Lower leg skin (tissue), 4 donors: ENCODE data around the gene UTP18. TPM values are rescaled to one million over a fixed set of nuclear protein-coding genes. Genes with fewer than 3 reads are reported as not detected.
A peak's percentile ranks its signal among the peaks of the same experiment; 100 is the strongest.
"Not testable (repeated sequence)": the region's sequence is repeated elsewhere in the genome, so short reads cannot be mapped to it uniquely, and the experiment has no call there.

Experiments
- DNase-seq, 2 donors: peaks; one replicate each; pipeline ENCODE4 v3.0.0-alpha.2; 2019; ENCODE audit warnings: low spot score in 2 of 2
- H3K4me3 ChIP-seq: fragments of 200-600 bp; sonication (generic); 2 replicates; pipeline ENCODE4 v1.5.1; 2017; ENCODE audit warnings: mild to moderate bottlenecking, low read depth; ENCODE audit not compliant: poor library complexity, severe bottlenecking
- POLR2A ChIP-seq, 2 donors: fragments of 450-650 bp; IDR thresholded peaks; one replicate each; pipeline ENCODE4 v1.6.1; 2016 to 2017; ENCODE audit warnings: antibody characterized with exemption in 2 of 2, mild to moderate bottlenecking in 1 of 2, moderate library complexity in 1 of 2
- WGBS, 2 donors: methylation state at CpG; one replicate each; pipeline ENCODE4 v1.1.5; 2018; 5-methylcytosine and 5-hydroxymethylcytosine counted together
- intact Hi-C: fragments of 100-400 bp; cut with DNase I; formaldehyde crosslinking; loops from one replicate; pipeline ENCODE4 v1.15.0; 2023; ENCODE audit warnings: low total_unique reads
- total RNA-seq, 4 donors: library from RNA; depleted of rRNA; stranded (reverse); fragments of >200 nt; gene quantifications; one replicate each; pipeline ENCODE4 v1.1.0, GENCODE V29; 2016
- TF ChIP-seq, protein P1 (sequence below), 3 donors: fragments of 450-650 bp; IDR thresholded peaks; one replicate each; pipeline ENCODE4 v1.5.1; 2016; ENCODE audit warnings: antibody characterized with exemption in 3 of 3, mild to moderate bottlenecking in 3 of 3, moderate library complexity in 2 of 3

UTP18 gene
- total RNA-seq: 10 to 100 TPM; 30.4 to 55.2 (median 41.6) TPM

DNA sequence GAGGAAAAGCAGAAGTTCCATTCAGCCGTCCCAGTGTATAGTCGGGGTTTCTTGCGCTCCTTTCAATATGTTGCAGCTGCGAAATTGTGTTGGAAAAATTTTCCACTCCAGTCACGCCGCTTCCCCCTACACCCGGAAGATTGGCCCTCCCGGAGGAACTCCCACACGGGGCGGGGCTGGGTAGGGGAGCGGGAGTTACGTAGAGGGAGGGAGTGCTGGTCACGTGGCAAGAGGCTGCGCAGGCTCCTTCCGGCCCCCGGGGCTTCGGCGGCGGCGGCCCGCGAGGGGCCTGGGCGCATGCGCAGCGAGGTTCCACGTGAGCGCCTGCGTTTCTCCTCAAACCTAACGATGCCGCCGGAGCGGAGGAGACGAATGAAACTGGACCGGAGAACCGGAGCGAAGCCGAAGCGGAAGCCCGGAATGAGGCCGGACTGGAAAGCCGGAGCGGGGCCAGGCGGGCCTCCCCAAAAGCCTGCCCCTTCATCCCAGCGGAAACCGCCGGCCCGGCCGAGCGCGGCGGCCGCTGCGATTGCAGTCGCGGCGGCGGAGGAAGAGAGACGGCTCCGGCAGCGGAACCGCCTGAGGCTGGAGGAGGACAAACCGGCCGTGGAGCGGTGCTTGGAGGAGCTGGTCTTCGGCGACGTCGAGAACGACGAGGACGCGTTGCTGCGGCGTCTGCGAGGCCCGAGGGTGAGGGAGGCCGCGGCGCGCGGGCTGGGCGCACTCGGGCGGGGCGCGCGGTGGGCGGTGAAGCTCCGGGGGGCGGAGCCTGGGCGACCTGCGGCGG lies at the start of gene UTP18:
UTP18 (plus strand) TSS at position 310 of the 787 bp plus-strand sequence; CDS start at position 349, 39 bp downstream.
- DNase-seq: peak; percentile 94 to 99
- intact Hi-C loops: no loop called here
- WGBS, 2 donors: 0% methylated on average over 51 to 84 of the region's 93 CpGs
- H3K4me3 ChIP-seq: peak within 1 kb of the TSS; percentile 87
- TF ChIP-seq POLR2A (IDR thresholded peaks at IDR 0.05): peak in 1 of 2 donors; percentile 10
- TF ChIP-seq, protein P1, sequence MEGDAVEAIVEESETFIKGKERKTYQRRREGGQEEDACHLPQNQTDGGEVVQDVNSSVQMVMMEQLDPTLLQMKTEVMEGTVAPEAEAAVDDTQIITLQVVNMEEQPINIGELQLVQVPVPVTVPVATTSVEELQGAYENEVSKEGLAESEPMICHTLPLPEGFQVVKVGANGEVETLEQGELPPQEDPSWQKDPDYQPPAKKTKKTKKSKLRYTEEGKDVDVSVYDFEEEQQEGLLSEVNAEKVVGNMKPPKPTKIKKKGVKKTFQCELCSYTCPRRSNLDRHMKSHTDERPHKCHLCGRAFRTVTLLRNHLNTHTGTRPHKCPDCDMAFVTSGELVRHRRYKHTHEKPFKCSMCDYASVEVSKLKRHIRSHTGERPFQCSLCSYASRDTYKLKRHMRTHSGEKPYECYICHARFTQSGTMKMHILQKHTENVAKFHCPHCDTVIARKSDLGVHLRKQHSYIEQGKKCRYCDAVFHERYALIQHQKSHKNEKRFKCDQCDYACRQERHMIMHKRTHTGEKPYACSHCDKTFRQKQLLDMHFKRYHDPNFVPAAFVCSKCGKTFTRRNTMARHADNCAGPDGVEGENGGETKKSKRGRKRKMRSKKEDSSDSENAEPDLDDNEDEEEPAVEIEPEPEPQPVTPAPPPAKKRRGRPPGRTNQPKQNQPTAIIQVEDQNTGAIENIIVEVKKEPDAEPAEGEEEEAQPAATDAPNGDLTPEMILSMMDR (IDR thresholded peaks at IDR 0.05): no peak

DNA sequence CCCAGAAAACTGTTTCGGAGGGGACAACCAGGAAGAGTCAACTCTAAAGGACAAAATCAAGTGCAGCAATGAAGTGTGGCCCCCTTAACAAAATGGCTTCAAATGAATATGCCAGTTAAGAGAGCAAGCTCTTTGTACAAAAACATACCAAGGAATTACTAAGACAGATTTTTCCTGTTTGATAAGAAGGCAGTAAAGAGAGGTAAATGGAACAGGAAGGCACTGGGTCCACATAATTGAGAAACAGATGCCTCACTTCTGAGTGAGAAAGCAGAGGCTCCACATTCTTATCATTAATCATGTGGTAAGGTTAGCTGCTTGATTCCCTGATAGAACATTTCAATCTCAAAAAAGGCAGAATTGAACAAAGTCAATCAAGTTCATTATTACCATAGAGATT lies 45.4 kb upstream of the UTP18 start:
- H3K4me3 ChIP-seq: no peak overlapping the region
- intact Hi-C loops: no loop called here
- no peak for DNase-seq
- WGBS, 2 donors: 88 to 91% methylated on average over 1 of the region's 1 CpG
- TF ChIP-seq, protein P1 (IDR thresholded peaks at IDR 0.05): no peak
- no peak for TF ChIP-seq POLR2A (IDR thresholded peaks at IDR 0.05)

DNA sequence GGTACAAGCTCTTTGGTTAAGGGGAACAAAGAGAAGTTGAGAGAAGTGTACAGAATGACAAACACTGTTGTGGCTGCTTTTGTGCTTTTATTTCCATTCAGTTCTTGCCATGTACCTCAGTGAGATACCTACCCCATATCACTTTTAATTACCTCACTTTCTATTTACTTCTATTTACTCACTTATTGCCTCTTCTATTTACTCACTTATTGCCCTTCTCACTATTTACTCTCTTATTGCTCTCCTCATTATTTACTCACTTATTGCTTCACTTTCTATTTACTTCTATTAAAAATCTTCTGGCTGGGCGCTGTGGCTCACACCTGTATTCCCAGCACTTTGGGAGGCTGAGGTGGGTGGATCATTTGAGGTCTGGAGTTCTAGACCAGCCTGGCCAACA lies 42.4 kb upstream of the UTP18 start:
- intact Hi-C loops: no loop called here
- TF ChIP-seq POLR2A (IDR thresholded peaks at IDR 0.05): no peak
- TF ChIP-seq, protein P1 (IDR thresholded peaks at IDR 0.05): no peak
- WGBS, 2 donors: 96 to 100% methylated on average over 1 of the region's 1 CpG
- no peak for DNase-seq
- H3K4me3 ChIP-seq: no peak overlapping the region

DNA sequence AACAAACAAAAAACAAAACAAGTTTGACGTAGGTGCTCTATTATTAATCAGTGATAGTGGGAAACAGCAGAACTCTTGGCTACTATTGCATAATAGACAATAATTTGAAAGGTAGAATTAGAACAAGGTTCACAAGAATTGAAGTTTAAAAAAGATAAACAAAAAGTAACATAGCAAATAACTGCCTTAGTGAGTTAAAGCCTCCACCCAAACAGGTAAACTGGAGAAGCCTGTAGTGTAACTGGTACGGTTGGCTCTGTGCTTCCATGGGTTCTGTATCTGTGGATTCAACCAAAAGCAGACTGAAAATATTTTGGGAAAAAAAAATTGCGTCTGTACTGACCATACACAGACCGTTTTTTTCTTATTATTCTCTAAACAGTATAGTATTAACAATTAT lies 39.0 kb upstream of the UTP18 start:
- intact Hi-C loops: no loop called here
- no peak for DNase-seq

DNA sequence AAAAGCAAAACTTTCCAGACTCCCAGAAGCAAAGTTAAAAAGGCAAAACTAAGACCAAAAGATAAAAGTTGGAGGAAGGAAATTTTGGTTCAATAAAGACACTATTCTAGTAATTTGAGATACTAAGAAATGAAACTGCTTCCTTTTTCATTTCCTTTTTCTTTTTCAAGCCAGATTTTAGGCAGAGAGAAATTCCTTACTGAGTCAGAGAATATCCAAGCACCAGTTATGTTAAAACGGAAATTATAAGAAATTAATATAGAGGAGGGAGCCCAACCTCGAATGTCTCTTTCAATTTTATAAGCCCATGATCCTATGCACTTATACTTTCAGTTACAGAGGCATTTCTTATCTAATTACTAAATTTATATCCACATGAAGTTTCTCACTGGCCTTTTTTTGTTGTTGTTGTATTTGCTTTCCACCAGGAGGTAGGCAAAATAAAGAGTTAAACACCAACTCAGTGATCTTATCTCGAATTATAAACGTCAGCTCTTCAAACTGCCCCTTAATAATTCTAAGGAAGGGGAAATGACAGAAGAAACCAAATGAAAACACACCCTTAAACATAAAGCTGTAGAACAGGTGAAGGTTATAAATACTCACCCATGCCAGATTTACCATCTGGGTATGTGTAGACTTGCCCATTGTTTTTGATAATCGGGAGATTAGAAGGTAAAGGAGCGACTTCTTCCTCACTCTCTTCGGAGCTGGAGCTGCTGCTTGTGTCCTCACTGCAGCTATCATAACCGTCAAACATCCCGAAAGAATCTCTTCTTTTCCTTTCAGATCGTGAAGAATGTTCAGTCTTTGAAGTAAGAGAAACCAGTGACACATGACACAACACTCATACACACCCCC lies 35.7 kb upstream of the UTP18 start:
- H3K4me3 ChIP-seq: no peak overlapping the region
- TF ChIP-seq, protein P1 (IDR thresholded peaks at IDR 0.05): no peak
- no peak for TF ChIP-seq POLR2A (IDR thresholded peaks at IDR 0.05)
- intact Hi-C loops: no loop called here
- WGBS, 2 donors: 28 to 30% methylated on average over 10 of the region's 10 CpGs
- DNase-seq: no peak

More for the DNA sequence above, 39.0 kb upstream of the UTP18 start:
- TF ChIP-seq POLR2A (IDR thresholded peaks at IDR 0.05): no peak
- TF ChIP-seq, protein P1 (IDR thresholded peaks at IDR 0.05): no peak
- no peak overlapping the region for H3K4me3 ChIP-seq
- 86 to 91% methylated on average over 4 of the region's 4 CpGs for WGBS, 2 donors

DNA sequence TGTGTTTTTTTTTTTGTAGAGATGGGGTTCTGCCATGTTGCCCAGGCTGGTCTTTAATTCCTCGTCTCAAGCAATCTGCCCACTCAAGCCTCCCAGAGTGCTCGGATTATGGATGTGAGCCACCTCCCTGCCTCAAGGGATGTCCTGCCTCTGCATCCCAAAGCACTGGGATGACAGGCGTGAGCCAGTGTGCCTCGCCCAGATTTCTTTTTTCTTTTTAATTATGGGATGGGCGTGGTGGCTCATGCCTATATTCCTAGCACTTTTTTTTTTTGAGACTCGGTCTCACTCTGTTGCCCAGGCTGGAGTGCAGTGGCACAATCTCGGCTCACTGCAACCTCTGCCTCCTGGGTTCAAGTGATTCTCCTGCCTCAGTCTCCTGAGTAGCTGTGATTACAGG lies 34.8 kb upstream of the UTP18 start:
- intact Hi-C loops, H3K4me3 ChIP-seq, DNase-seq: not testable (repeated sequence)
- 45 to 47% methylated on average over 7 of the region's 7 CpGs for WGBS, 2 donors
